ENCODE results near the gene SLC8B1.

DNA sequence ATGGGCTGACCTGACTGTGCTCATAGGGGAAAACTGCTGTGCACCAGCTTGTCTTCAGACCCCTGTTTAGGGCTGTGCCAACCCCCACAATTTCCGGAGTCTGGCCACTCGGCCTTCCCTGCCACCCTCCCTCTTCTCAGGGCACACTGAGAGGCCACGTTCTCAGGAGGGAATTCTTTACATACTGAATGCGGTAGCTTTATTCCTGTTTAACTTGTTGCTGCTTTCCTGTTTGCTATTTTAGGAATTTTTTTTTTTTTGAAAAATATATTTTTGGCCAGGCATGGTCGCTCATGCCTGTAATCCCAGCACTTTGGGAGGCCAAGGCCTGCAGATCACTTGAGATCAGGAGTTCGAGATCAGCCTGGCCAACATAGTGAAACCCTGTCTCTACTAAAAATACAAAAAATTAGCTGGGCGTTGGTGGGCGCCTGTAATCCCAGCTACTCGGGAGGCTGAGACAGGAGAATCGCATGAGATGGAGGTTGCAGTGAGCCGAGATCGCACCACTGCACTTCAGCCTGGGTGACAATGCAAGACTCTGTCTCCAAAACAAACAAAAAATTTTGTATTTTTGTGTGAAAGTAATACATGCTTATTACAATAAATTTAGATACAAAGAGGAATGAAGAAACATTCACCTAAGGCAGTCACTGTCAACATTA is 74.1 kb downstream of the SLC8B1 start:
- TF ChIP-seq, protein P1, sequence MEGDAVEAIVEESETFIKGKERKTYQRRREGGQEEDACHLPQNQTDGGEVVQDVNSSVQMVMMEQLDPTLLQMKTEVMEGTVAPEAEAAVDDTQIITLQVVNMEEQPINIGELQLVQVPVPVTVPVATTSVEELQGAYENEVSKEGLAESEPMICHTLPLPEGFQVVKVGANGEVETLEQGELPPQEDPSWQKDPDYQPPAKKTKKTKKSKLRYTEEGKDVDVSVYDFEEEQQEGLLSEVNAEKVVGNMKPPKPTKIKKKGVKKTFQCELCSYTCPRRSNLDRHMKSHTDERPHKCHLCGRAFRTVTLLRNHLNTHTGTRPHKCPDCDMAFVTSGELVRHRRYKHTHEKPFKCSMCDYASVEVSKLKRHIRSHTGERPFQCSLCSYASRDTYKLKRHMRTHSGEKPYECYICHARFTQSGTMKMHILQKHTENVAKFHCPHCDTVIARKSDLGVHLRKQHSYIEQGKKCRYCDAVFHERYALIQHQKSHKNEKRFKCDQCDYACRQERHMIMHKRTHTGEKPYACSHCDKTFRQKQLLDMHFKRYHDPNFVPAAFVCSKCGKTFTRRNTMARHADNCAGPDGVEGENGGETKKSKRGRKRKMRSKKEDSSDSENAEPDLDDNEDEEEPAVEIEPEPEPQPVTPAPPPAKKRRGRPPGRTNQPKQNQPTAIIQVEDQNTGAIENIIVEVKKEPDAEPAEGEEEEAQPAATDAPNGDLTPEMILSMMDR (IDR thresholded peaks at IDR 0.05), result no peak
- no peak for TF ChIP-seq POLR2A (IDR thresholded peaks at IDR 0.05)
